Stomach (tissue), 9 donors: ENCODE results near the gene XRCC2. TPM values are rescaled to one million over a fixed set of nuclear protein-coding genes. Genes with fewer than 3 reads are reported as not detected.

ENCODE experiments used
- DNase-seq, 2 donors: peaks; one replicate each; pipeline versions ENCODE4 v3.0.0 to v3.0.0-alpha.2; 2013 to 2019
- H3K27ac ChIP-seq, 5 donors: fragments of 200-600 bp in 4 of 5; sonication (generic) in 4 of 5; one replicate each; pipeline ENCODE4 v1.5.1; 2013 to 2019; ENCODE audit warnings: mild to moderate bottlenecking in 1 of 5, moderate library complexity in 1 of 5
- H3K27me3 ChIP-seq, 3 donors: fragments of 200-600 bp; sonication (generic); one replicate each; pipeline ENCODE4 v1.5.1; 2017 to 2019; ENCODE audit warnings: mixed run types in 1 of 3
- H3K36me3 ChIP-seq, 4 donors: fragments of 200-600 bp; sonication (generic); 1 replicate in 3 of 4; 2 replicates in 1 of 4; pipeline ENCODE4 v1.5.1; 2016 to 2019
- H3K4me1 ChIP-seq, 4 donors: fragments of 200-600 bp; sonication (generic); one replicate each; pipeline ENCODE4 v1.5.1; 2016 to 2019
- H3K4me3 ChIP-seq, 4 donors: fragments of 200-600 bp; sonication (generic) in 3 of 4; one replicate each; pipeline ENCODE4 v1.5.1; 2016 to 2019; ENCODE audit warnings: mild to moderate bottlenecking in 1 of 4
- H3K9me3 ChIP-seq, 4 donors: fragments of 200-600 bp; sonication (generic); one replicate each; pipeline ENCODE4 v1.5.1; 2016 to 2019
- EP300 ChIP-seq: sonication (generic); formaldehyde crosslinking; IDR thresholded peaks from one replicate; pipeline ENCODE4 v1.6.1; 2017; ENCODE audit warnings: antibody characterized with exemption
- POLR2A ChIP-seq, 4 donors: fragments of 450-650 bp; IDR thresholded peaks; one replicate each; pipeline ENCODE4 v1.6.1; 2016; ENCODE audit warnings: antibody characterized with exemption in 4 of 4, control low read depth in 2 of 4, mild to moderate bottlenecking in 1 of 4, moderate library complexity in 1 of 4
- POLR2AphosphoS5 ChIP-seq, 3 donors: sonication (generic); formaldehyde crosslinking; IDR thresholded peaks; one replicate each; pipeline ENCODE4 v1.6.1; 2016; ENCODE audit warnings: antibody characterized with exemption in 3 of 3
- WGBS, 5 donors: extraction: QIAGEN DNeasy Blood & Tissue Kit in 3 of 5; methylation state at CpG; one replicate each; pipeline versions ENCODE4 v1.1.5 to v1.1.7; 2013 to 2018; 5-methylcytosine and 5-hydroxymethylcytosine counted together
- intact Hi-C: fragments of 100-400 bp; cut with DNase I; formaldehyde crosslinking; loops from one replicate; pipeline ENCODE4 v1.15.1; 2023; ENCODE audit warnings: low total_unique reads
- polyA plus RNA-seq, 3 donors: library from polyadenylated mRNA; stranded (reverse); fragments of 200-250 nt; gene quantifications; one replicate each; pipeline ENCODE4 v1.2.3, GENCODE V29; 2013
- total RNA-seq, 5 donors: library from RNA; depleted of rRNA; stranded (reverse); fragments of >200 nt; gene quantifications; one replicate each; pipeline versions ENCODE4 v1.1.0 to v1.2.3, GENCODE V29; 2014 to 2016
- TF ChIP-seq, protein P1 (sequence below), 7 experiments: fragments of 450-650 bp in 4 of 7; fragments of 200-600 bp in 3 of 7; sonication (generic) in 3 of 7; IDR thresholded peaks; one replicate each; pipeline ENCODE4 v1.5.1; 2016 to 2019; ENCODE audit warnings: antibody characterized with exemption in 7 of 7, control low read depth in 2 of 7, mild to moderate bottlenecking in 1 of 7
- donor health status: healthy with polysubstance abuse.
- donor health status: Bipolar disorder and iron deficiency.
- donor health status: healthy.

The XRCC2 gene
- total and polyA plus RNA-seq, 8 donors: 0.46 to 10.1 (median 0.78) TPM

DNA sequence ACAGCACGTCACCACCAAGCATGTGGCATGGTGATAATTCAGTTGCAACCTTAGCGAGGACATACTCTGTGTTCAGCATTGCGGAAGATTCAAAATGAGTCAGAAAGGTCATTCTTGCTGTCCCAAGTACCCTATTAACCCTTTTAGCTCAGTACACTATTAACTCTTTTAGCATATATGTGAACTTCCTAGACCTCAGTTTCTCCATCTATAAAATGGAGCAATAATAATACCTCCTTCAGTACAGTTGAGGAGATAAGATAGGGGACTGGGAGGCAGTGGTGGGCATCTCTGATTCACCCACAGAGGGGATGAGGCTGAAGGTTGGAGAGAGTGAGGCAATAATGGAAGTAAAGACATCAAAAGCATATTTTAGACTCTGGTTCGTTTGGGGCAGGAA, 67.3 kb downstream of the XRCC2 start:
- Histone ChIP-seq H3K27me3 (no peaks in the 10 kb centered on the region), H3K4me1 (no peaks in the 10 kb centered on the region), H3K36me3 (no peaks in the 10 kb centered on the region), H3K27ac (no peak overlapping the region), H3K9me3 (no peaks in the 10 kb centered on the region), H3K4me3 (no peak overlapping the region)
- no peak for DNase-seq
- TF ChIP-seq POLR2AphosphoS5 (IDR thresholded peaks at IDR 0.05) (no peak), POLR2A (IDR thresholded peaks at IDR 0.05) (no peak), EP300 (no peak)
- TF ChIP-seq, protein P1, sequence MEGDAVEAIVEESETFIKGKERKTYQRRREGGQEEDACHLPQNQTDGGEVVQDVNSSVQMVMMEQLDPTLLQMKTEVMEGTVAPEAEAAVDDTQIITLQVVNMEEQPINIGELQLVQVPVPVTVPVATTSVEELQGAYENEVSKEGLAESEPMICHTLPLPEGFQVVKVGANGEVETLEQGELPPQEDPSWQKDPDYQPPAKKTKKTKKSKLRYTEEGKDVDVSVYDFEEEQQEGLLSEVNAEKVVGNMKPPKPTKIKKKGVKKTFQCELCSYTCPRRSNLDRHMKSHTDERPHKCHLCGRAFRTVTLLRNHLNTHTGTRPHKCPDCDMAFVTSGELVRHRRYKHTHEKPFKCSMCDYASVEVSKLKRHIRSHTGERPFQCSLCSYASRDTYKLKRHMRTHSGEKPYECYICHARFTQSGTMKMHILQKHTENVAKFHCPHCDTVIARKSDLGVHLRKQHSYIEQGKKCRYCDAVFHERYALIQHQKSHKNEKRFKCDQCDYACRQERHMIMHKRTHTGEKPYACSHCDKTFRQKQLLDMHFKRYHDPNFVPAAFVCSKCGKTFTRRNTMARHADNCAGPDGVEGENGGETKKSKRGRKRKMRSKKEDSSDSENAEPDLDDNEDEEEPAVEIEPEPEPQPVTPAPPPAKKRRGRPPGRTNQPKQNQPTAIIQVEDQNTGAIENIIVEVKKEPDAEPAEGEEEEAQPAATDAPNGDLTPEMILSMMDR (IDR thresholded peaks at IDR 0.05): no peak
- intact Hi-C loops: no loop called here
- WGBS, 5 donors: 74 to 83% (median 82%) methylated on average over 4 of the region's 4 CpGs

DNA sequence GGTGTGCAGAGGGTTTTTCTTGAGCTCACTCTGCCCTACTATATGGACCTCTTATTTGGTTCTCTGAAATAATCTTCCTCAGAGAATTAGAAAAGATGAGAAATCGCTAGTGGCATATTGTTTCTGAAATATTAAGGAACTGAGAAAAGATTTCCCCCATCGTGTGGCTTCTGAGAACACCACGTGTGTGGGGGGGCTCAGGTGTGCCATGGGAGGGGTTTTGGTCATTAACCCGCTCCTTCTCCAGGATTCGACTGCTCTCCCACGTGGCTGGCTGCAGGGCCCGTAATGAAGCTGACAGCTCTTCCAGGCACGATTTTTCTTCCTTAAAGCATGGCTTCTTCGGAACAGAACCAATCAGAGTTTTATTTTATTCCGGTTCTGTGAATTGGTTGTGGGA, 67.7 kb downstream of the XRCC2 start:
- Histone ChIP-seq H3K36me3 (no peaks in the 10 kb centered on the region), H3K27ac (no peak overlapping the region), H3K4me1 (no peaks in the 10 kb centered on the region), H3K27me3 (no peaks in the 10 kb centered on the region), H3K4me3 (no peak overlapping the region), H3K9me3 (no peaks in the 10 kb centered on the region)
- no peak for TF ChIP-seq POLR2A (IDR thresholded peaks at IDR 0.05)
- no peak for TF ChIP-seq POLR2AphosphoS5 (IDR thresholded peaks at IDR 0.05)
- TF ChIP-seq EP300: no peak
- TF ChIP-seq, protein P1 (IDR thresholded peaks at IDR 0.05): no peak
- DNase-seq: no peak
- WGBS, 5 donors: 72 to 76% (median 75%) methylated on average over 10 of the region's 10 CpGs
- intact Hi-C loops: no loop called here

DNA sequence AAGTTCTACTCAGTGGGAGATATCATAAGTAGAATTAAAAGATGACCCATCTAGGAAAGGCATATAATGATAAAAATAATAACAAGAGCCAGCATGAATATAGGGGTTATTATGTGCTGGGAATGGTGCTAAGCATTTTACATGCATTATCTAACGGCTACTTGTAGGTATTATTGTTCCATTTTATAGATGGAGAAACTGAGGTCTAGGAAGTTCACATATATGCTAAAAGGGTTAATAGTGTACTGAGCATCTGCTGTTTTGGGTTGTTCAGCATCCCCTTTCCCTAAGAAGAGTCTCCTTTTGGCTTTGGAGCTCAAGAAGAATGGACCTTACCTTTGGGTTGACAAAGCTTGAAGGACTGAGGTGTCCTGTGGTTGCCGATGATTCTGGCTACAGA, 68.9 kb downstream of the XRCC2 start:
- WGBS, 5 donors: 68 to 95% (median 79%) methylated on average over 2 of the region's 2 CpGs
- Histone ChIP-seq H3K9me3 (no peaks in the 10 kb centered on the region), H3K27me3 (no peaks in the 10 kb centered on the region), H3K4me3 (no peak overlapping the region), H3K27ac (no peak overlapping the region), H3K4me1 (no peaks in the 10 kb centered on the region), H3K36me3 (no peaks in the 10 kb centered on the region)
- TF ChIP-seq POLR2AphosphoS5 (IDR thresholded peaks at IDR 0.05) (no peak), EP300 (no peak), POLR2A (IDR thresholded peaks at IDR 0.05) (no peak)
- TF ChIP-seq, protein P1 (IDR thresholded peaks at IDR 0.05): no peak
- no peak for DNase-seq
- intact Hi-C loops: no loop called here

DNA sequence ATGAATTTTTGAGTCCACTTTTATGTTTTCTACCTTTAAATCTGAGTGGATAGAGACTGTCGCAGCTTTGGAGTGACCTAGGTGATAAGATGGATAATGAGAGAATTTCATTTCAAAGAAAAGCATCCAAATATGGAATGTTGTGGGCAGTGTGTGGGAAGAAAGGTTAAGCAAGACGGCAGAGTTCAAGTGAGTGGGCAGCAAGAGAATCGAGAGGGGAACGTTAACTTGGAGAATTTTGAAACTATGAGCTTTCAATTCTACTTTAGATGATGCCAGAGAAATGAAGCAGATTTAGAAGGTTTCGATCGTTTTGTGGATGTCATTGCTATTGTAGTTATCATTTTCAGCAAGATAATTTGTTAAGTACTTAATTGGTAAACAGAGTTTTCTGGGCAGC, 73.0 kb downstream of the XRCC2 start:
- DNase-seq: no peak
- no peaks in the 10 kb centered on the region for H3K4me1 ChIP-seq
- no peak overlapping the region for H3K4me3 ChIP-seq
- H3K27ac ChIP-seq: no peak overlapping the region
- no peaks in the 10 kb centered on the region for H3K36me3 ChIP-seq
- no peak for TF ChIP-seq EP300
- H3K27me3 ChIP-seq: no peaks in the 10 kb centered on the region
- intact Hi-C loops: no loop called here
- WGBS, 5 donors: 57 to 67% (median 65%) methylated on average over 6 of the region's 6 CpGs
- H3K9me3 ChIP-seq: no peaks in the 10 kb centered on the region

DNA sequence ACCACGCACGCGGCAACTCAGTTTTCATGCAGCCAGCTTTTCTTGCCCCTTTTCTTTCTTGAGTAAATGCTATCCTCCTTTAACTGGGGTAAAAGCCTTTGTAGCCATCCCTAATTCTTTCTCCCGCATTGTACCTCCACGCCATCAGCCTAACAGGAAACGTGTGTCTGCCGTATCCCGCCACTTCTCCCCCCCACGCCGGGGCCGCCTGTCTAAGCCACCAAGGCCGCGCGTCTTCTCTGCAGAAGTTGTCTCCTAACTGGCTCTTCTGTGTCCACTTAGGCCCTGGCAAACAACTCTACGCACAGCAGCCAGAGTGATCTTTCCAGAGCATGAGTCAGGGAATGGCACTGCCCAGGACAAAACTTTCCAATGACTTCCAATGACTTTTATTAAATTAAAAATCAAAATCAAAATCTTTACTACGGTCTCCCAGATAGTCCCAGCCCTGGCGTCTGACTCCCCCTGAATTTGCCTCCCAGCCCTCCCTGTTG, 74.6 kb downstream of the XRCC2 start:
- DNase-seq: peak in 1 of 2 donors; percentile 3
- 91 to 95% (median 93%) methylated on average over 17 of the region's 17 CpGs for WGBS, 5 donors

More for the DNA sequence above, 74.6 kb downstream of the XRCC2 start:
- no peaks in the 10 kb centered on the region for H3K9me3 ChIP-seq
- intact Hi-C loops: no loop called here
- no peak overlapping the region for H3K27ac ChIP-seq
- H3K36me3 ChIP-seq: no peaks in the 10 kb centered on the region
- TF ChIP-seq POLR2A (IDR thresholded peaks at IDR 0.05): no peak
- TF ChIP-seq POLR2AphosphoS5 (IDR thresholded peaks at IDR 0.05): no peak
- TF ChIP-seq, protein P1 (IDR thresholded peaks at IDR 0.05): no peak
- no peak for TF ChIP-seq EP300
- no peaks in the 10 kb centered on the region for H3K27me3 ChIP-seq
- no peaks in the 10 kb centered on the region for H3K4me1 ChIP-seq
- H3K4me3 ChIP-seq: no peak overlapping the region
